GM18519 (cell line): ENCODE data around the gene AGPAT2.

Source experiments
- ATAC-seq: cut with Tn5 transposase; IDR thresholded peaks from one replicate; pipeline ENCODE4 v1.9.1; 2021; ENCODE audit warnings: mild to moderate bottlenecking, moderate library complexity; ENCODE audit not compliant: unreplicated experiment, low FRiP score

AGPAT2 gene

GRCh38 chr9:136690104-136690805 lies 3.0 kb upstream of the AGPAT2 start:
- ATAC-seq, result no peak

GRCh38 chr9:136689108-136689460 lies 1.8 kb upstream of the AGPAT2 start:
- no peak for ATAC-seq

- no peak for ATAC-seq
Observed at GRCh38 chr9:136688274-136689107, 1.2 kb upstream of the AGPAT2 start.

- ATAC-seq, result no peak
Observed at GRCh38 chr9:136687721-136688223, 515 bp upstream of the AGPAT2 start.

GRCh38 chr9:136686534-136686793 lies 793 bp downstream of the AGPAT2 start:
- ATAC-seq, result no peak

GRCh38 chr9:136685790-136686533 lies 1.3 kb downstream of the AGPAT2 start:
- ATAC-seq, result no peak

DNA sequence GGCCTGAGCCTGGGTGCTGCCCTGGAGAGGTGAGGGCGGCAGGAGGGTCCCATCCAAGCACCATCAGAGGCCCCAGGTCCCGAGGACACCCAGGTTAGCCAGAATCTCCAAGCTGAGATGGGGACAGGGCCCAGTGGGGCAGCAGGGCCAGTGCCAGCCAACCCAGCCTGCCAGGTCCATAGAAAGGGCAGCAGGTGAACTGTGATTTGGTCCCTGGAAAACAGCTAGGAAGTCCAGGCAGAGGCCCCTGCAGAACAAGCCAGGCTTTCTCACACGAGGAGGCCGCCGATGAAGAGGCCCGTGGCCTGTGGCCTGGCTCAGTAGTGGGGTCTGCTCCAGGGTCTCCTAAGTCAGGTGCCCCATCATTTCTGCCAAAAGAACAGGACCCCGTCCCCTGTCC lies 2.0 kb downstream of the AGPAT2 start:
- no peak for ATAC-seq

- ATAC-seq, result no peak
Observed at GRCh38 chr9:136684799-136685198, 2.5 kb downstream of the AGPAT2 start.

DNA sequence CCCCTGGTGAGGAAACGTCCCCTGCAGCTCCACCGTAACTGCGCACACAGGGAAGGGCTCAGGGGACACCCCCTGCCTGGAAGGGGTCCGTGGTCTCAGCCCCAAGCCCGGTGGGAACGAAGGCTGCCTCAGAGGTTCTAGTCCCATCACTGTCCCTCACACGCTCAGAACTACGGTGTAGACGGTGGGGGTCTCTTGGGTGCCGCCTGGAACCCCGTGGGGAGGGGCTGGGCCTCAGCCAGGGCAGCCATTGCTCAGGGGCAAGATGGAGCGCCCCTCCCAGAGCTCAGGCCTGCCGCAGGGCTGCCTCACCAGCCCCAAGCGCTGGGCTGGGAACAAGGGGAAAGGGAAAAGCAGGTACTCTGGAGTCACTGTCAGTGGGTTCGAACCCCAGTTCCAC lies 2.9 kb downstream of the AGPAT2 start:
- ATAC-seq, result no peak

GRCh38 chr9:136683755-136684154 lies 3.5 kb downstream of the AGPAT2 start:
- ATAC-seq, result no peak

DNA sequence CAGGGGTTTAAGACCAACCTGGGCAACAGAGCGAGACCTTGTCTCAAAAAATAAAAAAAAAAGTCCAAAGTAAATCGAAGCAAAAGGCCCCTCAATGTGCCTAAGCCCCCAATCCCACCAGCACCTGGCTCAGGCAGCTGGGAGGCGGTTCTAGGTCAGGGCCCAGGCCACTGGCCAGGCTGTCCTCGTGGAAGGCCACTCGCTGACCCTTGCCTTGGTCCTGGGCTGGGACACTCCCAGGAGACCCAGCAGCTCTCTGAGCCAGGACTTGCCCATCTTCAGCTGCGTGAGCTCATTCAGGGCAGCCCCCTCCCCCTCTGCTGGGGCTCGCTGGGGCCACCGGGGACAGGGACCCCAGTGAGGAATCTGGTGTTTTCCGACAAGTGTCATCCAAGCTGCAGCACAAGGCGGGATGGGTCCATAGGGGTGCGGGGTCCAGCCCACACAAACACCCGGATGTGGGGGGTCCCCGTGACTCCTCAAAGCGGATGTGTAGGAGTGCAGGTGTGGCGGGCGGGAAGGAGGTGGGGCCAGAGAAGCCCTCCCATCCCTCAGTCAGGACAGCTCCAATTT lies 4.0 kb downstream of the AGPAT2 start:
- no peak for ATAC-seq

DNA sequence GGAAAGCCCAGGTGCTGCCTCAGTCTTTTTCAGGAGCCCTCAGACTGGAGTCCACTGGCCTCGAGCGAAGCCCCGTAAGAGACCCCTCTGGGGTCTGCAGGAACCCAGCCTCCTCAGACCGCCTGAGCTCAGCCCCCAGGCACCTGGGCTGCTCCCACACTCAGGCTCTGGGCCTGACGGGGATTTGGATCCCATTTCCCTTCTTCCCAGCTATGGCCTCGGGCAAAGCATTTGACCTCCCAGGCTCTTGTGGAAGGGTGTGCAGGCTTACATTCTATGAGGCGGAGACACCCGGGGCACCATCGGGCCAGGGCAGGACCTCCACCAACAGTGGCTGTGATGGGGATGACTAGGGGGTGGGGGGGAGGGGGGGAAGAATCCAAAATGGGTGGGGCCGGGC lies 4.5 kb downstream of the AGPAT2 start:
- ATAC-seq, result no peak

DNA sequence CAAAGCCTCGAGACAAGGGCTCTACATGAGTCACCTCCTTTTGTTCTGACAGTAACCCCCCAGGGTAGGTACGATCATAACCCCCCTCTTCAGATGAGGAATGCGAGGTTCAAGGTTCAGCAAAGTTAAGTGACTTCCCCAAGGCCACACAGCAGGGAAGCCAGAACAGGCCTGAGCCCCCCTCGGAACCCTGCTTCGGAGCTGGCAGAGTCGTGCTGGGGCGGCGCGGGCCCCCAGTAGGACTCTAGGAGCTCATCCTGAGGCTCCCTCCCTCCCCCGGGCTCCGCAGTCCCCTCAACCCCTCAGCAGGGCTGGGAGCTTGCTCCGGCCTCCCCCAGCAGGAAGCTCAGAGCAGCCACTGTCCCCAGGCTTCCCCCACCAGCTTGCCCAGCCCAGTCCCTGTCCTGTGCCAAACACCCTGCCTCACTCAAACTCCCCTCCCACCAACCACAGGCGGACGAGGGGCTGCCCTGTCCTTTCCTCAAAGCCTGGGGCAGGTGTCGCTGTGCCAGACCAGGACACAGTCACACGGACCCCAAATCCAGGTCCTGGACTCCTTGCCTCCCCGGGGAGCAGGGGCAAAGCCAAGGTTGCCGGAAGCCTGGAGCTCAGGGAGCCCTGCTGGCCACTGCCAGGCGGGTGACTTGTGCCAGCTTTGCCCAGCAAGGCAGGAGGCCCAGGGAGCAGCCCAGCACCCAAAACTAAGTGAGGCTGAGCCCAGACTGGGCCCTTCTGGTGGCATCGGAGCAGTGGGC lies 5.1 kb downstream of the AGPAT2 start:
- no peak for ATAC-seq

GRCh38 chr9:136681029-136681428 lies 6.2 kb downstream of the AGPAT2 start:
- ATAC-seq, result no peak

GRCh38 chr9:136679431-136679941 lies 7.8 kb downstream of the AGPAT2 start:
- ATAC-seq, result no peak

DNA sequence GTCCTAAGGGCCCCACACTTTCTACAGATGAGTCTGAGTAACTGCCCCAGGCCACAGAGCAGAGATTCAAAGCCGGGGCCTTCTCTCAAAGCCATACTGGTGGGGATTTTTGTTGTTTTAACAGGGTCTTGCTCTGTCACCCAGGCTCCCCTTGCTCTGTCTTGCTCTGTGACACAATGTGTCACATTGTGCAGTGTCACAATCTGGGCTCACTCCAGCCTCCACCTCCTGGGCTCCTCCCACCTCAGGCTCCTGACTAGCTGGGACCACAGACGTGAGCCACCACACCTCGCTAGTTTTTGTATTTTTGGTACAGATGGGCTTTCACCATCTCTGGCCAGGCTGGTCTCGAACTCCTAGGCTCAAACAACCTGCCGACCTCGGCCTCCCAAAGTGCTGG lies 8.6 kb downstream of the AGPAT2 start:
- no peak for ATAC-seq

DNA sequence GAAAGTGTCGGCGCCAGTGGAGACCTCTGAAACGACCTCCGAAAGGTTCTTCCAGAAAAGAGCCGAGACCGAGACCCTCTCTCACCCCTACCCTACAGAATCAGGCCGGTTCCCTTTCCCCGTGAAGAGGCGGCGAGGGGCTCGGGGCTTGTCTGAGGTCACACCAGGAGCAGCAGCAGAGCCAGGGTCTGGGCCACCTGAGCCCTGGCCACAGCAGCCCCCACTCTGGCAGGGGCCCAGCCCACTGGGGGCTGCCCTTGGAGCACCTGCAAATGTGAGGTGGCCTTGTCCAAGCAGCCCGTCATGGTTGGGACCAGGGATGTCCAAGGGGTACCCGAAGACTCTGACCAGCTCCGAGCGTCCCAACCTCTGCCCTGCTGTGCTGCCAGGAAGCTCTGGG lies 9.2 kb downstream of the AGPAT2 start:
- ATAC-seq, result no peak

DNA sequence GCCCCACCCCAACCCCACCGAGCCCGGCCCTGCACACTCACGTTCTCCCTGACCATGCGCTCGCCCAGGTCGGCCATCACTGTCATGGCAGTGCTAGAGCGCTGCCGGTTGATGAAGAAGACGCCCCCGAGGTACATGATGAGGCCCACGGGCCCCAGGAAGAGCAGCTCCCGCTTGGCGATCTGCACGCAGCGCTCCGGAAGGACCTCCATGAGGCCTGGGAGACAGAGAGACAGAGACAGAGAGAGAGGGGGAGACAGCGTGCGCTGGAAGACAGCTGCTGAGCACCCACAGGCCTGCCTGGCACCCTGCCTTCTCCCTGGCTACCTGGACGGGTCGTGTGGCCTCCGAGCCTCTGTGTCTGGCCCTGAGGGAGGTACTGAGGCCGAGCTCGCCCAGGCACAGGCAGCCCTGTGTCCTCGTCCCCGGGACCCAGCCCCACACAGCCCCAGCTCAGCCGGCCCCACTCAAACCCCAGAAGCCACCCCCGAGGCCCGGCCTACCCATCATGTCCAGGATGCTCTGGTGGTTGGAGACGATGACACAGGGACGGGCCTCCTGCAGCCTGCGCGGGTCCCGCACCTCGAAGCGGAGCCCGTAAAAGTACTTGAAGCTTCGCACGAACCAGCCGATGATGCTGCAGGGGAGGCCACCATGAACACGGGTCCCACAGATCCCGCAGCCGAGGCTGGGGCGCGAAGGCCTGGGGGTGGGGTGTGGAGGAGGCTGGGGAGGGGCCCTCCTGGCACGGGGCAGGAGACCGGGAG lies 10.2 kb downstream of the AGPAT2 start:
- no peak for ATAC-seq

DNA sequence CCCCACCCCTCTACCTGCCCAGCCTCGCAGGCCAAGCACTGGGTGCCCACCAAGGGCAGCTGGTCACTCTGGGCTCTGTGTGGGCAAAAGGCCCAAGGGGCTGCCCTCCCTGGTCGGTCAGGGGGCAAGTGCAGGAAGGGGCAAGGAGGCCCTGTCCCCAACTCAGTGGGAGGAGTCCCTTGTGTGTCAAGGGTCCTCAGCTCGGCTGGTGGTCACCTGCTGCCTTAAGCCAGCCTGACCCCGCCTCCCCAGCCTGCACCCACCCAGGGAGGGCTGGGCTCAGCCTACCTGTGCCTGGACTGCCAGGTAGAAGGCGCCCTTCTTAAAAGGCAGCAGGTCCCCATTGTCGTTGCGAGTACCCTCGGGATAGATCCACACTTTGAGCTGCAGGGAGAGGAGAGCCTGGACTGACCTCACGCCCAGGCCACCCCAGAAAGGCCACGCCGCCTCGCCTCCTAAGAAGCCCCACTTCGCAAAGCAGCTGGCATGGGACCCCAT lies 10.9 kb downstream of the AGPAT2 start:
- no peak for ATAC-seq
